Measurements from ENCODE around the gene PPIF.
"Not testable (repeated sequence)": the region's sequence is repeated elsewhere in the genome, so short reads cannot be mapped to it uniquely, and the experiment has no call there.

PPIF gene

DNA sequence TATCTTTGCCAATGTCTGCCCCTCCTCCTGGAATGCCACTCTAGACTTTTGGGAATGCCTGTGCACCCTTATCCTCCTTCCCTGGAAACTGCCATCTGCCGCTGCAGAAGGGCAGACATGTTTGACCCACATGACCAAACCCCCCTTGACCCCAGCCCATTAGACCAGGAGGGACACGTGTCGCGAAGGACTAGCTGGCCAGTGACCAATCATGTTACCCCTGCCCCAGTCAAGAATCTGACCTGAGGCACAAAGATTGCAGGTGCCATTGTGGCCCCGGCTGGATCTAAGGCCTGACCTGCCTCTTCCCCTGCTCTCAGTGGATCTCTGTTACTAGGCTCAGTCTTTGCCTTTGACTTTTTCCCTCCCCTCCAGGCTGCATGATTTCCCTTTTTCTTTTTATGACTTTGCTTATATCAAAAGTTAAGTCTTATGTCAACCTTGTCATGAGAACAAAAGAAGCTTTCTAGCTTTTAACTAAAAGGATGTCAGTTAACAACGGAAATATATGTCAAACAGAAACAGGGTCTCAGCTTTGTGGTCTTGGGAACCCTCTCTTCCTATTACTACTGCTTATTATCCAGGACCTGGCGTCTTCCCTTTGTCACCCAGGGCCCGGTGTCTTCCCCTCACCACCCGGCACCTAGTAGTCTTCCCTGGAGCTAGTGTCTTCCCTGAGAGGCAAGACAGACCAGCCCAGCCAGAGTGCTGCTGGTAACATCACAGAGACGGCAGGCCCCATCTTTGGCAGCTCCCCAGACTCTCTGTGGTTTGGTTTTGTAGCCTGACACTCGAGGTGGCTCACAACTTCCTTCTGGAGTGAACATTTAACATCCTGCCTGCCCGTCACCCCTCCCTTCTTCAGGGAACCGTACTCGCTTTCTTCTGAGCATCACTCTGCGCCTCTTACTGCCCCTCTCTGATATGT is 24.4 kb upstream of the PPIF start:
- Mint-ChIP-seq H3K27ac (peak overlapping the region; percentile 96 to 98), H3K27me3 (no peaks in the 10 kb centered on the region), H3K9me3 (peaks cover 13 to 15% of the 10 kb centered on the region in 2 donors), H3K4me3 (peak overlapping the region; percentile 72 to 79), H3K4me1 (peaks cover 65% of the 10 kb centered on the region)
- ATAC-seq, result peak; percentile 90
- peak; percentile 67 to 83 for DNase-seq

GRCh38 chr10:79323602-79324001 is 23.7 kb upstream of the PPIF start:
- Mint-ChIP-seq H3K4me3 (peak overlapping the region; percentile 72 to 79), H3K4me1 (peaks cover 58% of the 10 kb centered on the region), H3K9me3 (peaks cover 12 to 13% of the 10 kb centered on the region in 2 donors), H3K27ac (peak overlapping the region in 1 of 2 donors; percentile 98), H3K27me3 (no peaks in the 10 kb centered on the region)
- ATAC-seq (peak; percentile 3), DNase-seq (no peak)

- H3K9me3 Mint-ChIP-seq, result peaks cover 7% of the 10 kb centered on the region in 2 donors
- no peak for DNase-seq
- no peak overlapping the region for H3K27ac Mint-ChIP-seq
- no peaks in the 10 kb centered on the region for H3K27me3 Mint-ChIP-seq
- no peak overlapping the region for H3K4me3 Mint-ChIP-seq
- ATAC-seq, result no peak
- H3K4me1 Mint-ChIP-seq, result peaks cover 52% of the 10 kb centered on the region
These were observed 23.1 kb upstream of the PPIF start for GRCh38 chr10:79324032-79324695.

DNA sequence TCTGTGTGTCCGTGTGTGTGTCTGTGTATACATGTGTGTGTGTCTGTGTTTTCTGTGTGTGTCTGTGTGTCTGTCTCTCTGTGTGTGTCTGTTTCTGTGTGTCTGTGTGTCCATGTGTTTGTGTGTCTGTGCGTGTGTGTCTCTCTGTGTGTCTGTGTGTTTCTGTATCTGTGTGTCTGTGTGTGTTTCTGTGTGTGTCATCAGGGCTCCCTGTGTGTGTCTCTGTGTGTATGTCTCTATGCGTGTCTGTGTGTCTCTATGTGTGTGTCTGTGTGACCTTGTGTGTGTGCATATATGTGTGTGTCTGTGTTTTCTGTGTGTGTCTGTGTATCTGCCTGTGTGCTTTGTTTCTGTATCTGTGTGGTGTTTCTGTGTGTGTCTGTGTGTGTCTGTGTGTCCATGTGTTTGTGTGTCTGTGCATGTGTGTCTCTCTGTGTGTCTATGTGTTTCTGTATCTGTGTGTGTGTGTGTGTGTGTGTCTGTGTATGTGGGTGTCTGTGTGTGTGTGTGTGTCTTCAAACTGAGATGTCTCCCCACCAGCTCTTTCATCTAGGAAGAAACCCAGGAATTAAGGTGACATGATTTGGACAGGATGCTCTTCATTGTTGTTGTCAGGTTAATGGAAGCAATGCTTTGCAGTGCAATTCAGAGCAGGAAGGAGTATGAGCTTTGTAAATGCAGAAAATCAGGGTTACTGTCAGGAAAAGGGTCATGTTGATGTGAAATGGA is 20.7 kb upstream of the PPIF start:
- Mint-ChIP-seq H3K9me3 (no peaks in the 10 kb centered on the region), H3K4me1 (peaks cover 45% of the 10 kb centered on the region)
- no peak for ATAC-seq

DNA sequence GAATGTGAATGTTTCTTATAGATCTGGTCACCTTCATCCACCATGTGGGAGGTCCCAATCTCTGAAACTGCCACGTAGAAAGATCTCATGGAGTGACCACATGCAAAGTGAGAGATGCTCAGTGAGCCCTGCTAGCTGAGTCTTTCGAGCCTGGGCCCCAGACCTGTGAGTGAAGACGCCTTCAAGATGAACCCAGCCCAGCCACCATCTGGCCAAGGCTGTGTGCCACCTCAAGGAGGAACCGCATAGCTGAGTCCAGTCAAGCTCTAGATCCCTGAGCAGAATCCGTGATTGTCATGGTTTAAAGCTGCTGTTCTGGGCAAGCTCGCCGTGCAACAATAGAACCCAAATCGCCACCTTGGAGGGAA is 20.2 kb upstream of the PPIF start:
- H3K4me1 Mint-ChIP-seq, result peaks cover 45% of the 10 kb centered on the region
- H3K27ac Mint-ChIP-seq, result no peak overlapping the region
- DNase-seq, result no peak
- H3K4me3 Mint-ChIP-seq, result no peak overlapping the region
- no peaks in the 10 kb centered on the region for H3K27me3 Mint-ChIP-seq
- ATAC-seq, result no peak
- H3K9me3 Mint-ChIP-seq, result no peaks in the 10 kb centered on the region

More for the DNA sequence above, 20.7 kb upstream of the PPIF start:
- DNase-seq, result no peak
- Mint-ChIP-seq H3K27ac (no peak overlapping the region), H3K27me3 (no peaks in the 10 kb centered on the region), H3K4me3 (no peak overlapping the region)

GRCh38 chr10:79328147-79328701 is 19.0 kb upstream of the PPIF start:
- Mint-ChIP-seq H3K4me3 (no peak overlapping the region), H3K9me3 (no peaks in the 10 kb centered on the region), H3K4me1 (peaks cover 35% of the 10 kb centered on the region), H3K27me3 (no peaks in the 10 kb centered on the region), H3K27ac (no peak overlapping the region)
- ATAC-seq, result no peak
- no peak for DNase-seq

DNA sequence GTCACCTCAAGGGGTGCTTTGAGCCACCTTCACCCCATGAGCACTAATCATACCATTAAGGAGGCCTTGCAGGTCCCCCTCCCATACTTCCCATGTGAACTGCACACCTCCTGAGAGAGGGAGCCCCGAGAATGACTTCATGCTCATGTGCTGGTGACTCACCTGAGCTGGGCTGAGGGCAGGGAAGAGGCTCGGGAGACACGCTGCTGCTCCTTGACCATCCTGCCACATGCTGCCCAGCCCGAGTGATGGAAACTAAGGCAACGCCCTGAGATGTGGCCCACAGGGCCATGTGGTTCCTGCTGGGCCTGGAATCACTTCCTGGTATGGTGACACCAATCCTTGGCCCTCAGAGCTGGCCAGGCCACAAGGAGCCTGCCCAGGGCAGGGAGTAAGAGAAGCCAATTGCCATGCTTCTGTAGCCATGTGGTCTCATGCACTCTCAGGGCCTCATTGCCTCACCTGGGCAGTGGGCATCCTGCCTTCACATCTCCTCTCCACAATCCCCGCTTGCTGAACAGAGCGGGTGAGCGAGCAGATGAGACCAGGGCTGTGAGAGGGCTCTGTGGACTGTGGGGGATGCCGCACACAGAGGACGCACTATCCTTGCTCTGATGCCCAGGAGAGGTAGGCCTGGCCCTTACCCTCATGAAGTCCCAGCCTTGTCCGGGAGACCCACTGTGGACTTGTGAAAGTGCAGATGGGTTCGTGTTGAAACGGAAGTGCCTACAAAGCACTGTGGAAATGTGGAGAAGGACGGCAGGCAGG is 18.3 kb upstream of the PPIF start:
- peaks cover 35% of the 10 kb centered on the region for H3K4me1 Mint-ChIP-seq
- H3K27me3 Mint-ChIP-seq, result no peaks in the 10 kb centered on the region
- peak overlapping the region in 1 of 2 donors; percentile 45 for H3K27ac Mint-ChIP-seq
- ATAC-seq, result no peak
- DNase-seq, result no peak
- no peaks in the 10 kb centered on the region for H3K9me3 Mint-ChIP-seq
- no peak overlapping the region for H3K4me3 Mint-ChIP-seq

DNA sequence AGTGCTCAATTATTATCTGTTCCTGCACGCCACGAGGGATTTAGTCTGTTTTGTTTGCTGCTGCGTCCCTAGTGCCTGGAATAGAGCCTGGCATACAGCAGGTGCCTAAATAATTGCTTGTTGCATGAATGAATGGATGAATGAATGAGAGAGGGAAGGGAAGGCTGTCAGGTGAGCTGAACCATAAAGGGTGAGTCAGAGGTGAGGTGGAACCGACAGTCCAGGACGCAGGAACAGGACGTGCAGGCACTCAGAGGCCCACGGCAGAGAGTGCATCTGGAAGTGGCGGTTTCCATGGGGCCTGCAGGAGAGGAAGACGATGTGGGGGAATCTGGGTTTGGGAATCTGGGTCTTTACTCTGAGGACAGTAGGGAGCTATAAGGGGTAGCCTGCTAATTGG is 17.7 kb upstream of the PPIF start:
- peak overlapping the region; percentile 25 to 45 for H3K27ac Mint-ChIP-seq
- no peak for ATAC-seq
- peaks cover 38% of the 10 kb centered on the region for H3K4me1 Mint-ChIP-seq
- no peak for DNase-seq
- no peak overlapping the region for H3K4me3 Mint-ChIP-seq
- H3K9me3 Mint-ChIP-seq, result no peaks in the 10 kb centered on the region
- H3K27me3 Mint-ChIP-seq, result no peaks in the 10 kb centered on the region

DNA sequence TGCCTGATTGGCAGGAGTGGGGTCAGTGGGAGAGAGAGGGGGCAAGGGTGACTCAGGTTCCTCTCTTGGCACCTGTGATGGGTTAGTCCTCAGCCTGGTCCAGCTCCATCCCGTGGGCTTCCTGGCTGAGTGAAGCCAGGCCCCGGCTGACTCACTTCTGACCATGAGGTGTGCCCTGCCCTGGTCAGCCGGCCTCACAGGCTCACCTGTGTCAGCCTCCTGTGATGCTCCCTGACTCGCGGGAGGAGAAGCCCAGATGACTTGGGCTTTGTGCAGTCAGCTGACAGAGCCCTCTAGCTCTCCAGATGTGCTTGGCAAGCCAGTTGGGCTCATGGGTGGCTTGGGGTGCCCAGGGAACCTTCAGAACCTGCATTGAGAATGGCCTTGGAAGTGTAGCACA is 16.0 kb upstream of the PPIF start:
- Mint-ChIP-seq H3K27me3 (no peaks in the 10 kb centered on the region), H3K4me3 (peak overlapping the region; percentile 34 to 50), H3K27ac (peak overlapping the region; percentile 66 to 80), H3K9me3 (no peaks in the 10 kb centered on the region), H3K4me1 (peaks cover 48% of the 10 kb centered on the region)
- ATAC-seq (peak; percentile 47), DNase-seq (no peak)

- Mint-ChIP-seq H3K27me3 (no peaks in the 10 kb centered on the region), H3K4me3 (peak overlapping the region; percentile 34 to 50), H3K27ac (peak overlapping the region; percentile 66 to 80), H3K9me3 (no peaks in the 10 kb centered on the region), H3K4me1 (peaks cover 51% of the 10 kb centered on the region)
- ATAC-seq (peak; percentile 98), DNase-seq (peak; percentile 71 to 89)
These were observed 15.6 kb upstream of the PPIF start for GRCh38 chr10:79331709-79332108.

- not testable (repeated sequence) for DNase-seq, H3K9me3 Mint-ChIP-seq, ATAC-seq, H3K4me3 Mint-ChIP-seq, H3K27me3 Mint-ChIP-seq
- H3K27ac Mint-ChIP-seq, result peak overlapping the region; percentile 46 to 88
- peaks cover 51% of the 10 kb centered on the region for H3K4me1 Mint-ChIP-seq
These were observed 14.5 kb upstream of the PPIF start for GRCh38 chr10:79332610-79333315.

DNA sequence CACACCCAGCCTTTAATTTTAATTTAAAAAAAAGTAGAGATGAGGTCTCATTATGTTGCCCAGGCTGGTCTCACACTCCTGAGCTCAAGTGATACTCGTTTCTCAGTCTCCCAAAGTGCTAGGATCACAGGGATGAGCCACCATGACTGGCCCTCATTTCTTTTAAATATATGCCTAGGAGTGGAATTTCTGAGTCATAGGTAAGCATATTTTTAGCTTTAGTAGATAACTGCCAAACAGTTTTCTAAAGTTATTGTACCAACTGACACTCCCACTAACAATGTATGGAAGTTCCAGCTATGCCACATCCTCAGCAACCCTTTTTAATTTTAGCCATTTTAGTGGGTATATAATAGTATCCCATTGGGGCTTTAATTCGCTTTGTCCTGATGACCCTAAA is 13.8 kb upstream of the PPIF start:
- Mint-ChIP-seq H3K27me3 (no peaks in the 10 kb centered on the region), H3K27ac (peak overlapping the region; percentile 46 to 88), H3K9me3 (peaks cover 0 to 7% of the 10 kb centered on the region in 2 donors), H3K4me1 (peaks cover 51% of the 10 kb centered on the region), H3K4me3 (no peak overlapping the region)
- DNase-seq (no peak), ATAC-seq (no peak)

DNA sequence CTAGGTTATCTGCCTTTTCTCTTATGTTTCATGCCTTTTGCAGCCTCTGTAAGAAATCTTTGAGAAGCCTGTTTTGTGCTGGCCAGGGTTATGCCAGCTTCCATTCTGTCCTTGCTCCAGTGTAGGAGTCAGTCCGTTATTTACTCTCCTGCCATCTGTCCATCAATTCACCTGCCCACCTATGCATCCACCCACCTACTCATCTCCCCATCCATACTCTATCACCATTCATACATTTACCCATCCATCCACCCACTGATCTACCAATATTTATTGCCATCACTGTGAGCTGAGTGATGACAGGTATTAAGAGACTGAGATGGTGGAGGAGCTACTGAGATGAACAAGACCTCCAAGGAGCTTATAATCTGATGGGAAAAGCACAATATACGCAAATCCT is 12.7 kb upstream of the PPIF start:
- H3K4me1 Mint-ChIP-seq, result peaks cover 48% of the 10 kb centered on the region
- no peak overlapping the region for H3K4me3 Mint-ChIP-seq
- H3K27ac Mint-ChIP-seq, result peak overlapping the region in 1 of 2 donors; percentile 52
- ATAC-seq (no peak), DNase-seq (no peak)
- H3K9me3 Mint-ChIP-seq, result peaks cover 0 to 7% of the 10 kb centered on the region in 2 donors
- H3K27me3 Mint-ChIP-seq, result no peaks in the 10 kb centered on the region

DNA sequence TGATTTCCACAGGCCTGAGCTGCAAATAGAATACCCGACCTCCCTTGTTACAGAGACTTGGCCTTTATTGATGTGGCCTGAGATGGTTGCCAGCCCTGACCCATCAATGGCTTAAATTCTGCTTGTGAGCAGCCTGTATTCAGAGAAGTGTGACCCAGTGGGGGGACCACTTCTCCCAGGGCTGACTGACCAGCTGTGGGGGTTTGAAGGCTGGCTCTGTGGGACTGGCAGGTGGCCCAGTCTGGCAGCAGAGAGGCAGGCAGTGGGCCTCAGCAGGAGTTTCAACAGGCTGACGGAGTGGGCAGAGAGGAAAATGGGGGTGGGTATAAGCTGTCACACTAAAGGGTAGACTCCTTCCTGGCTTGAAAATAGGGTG is 12.2 kb upstream of the PPIF start:
- Mint-ChIP-seq H3K27ac (peak overlapping the region; percentile 24 to 77), H3K4me1 (peaks cover 46% of the 10 kb centered on the region), H3K9me3 (peaks cover 0 to 7% of the 10 kb centered on the region in 2 donors), H3K4me3 (no peak overlapping the region), H3K27me3 (no peaks in the 10 kb centered on the region)
- DNase-seq, result no peak
- ATAC-seq, result no peak
